H1 (cell line): ENCODE data around the gene ANKDD1A. TPM values are rescaled to one million over a fixed set of nuclear protein-coding genes. Genes with fewer than 3 reads are reported as not detected.

ENCODE experiments used
- CTCF ChIA-PET: fragments of 300-600 bp; sonication (Branson Sonifier 250); formaldehyde crosslinking; loops from one replicate; lab custom pipeline; 2021; ENCODE audit not compliant: partially characterized antibody; lab: Charles Lee
- POLR2A ChIA-PET: fragments of 300-600 bp; sonication (Branson Sonifier 250); formaldehyde crosslinking; loops from one replicate; lab custom pipeline; 2021; ENCODE audit warnings: inconsistent platforms; ENCODE audit not compliant: partially characterized antibody; lab: Charles Lee
- DNase-seq, 2 experiments: peaks; one replicate each; pipeline versions ENCODE4 v3.0.0 to v3.0.0-alpha.2; 2010 to 2022; ENCODE audit warnings: low spot score in 2 of 2, low read depth in 1 of 2, mixed read lengths in 1 of 2
- FAIRE-seq: peaks from 2 replicates; lab custom pipeline; 2011; peaks lifted over from hg19 to GRCh38; lab: Jason Lieb, UNC
- H2AFZ ChIP-seq: 2 replicates; pipeline ENCODE4 v1.8.1; 2012; ENCODE audit warnings: low read length, inconsistent platforms
- H2AK5ac ChIP-seq: 2 replicates; pipeline ENCODE4 v1.6.1; 2013; ENCODE audit warnings: low read depth, low read length
- H2BK120ac ChIP-seq: replicated peaks from 2 replicates; pipeline ENCODE3; 2013; ENCODE audit warnings: low read depth, low read length, inconsistent platforms
- H2BK12ac ChIP-seq: 2 replicates; pipeline ENCODE4 v1.6.1; 2013; ENCODE audit warnings: low read depth, low read length
- H2BK15ac ChIP-seq: 2 replicates; pipeline ENCODE4 v1.6.1; 2013; ENCODE audit warnings: low read length
- H2BK20ac ChIP-seq: 2 replicates; pipeline ENCODE4 v1.6.1; 2013; ENCODE audit warnings: low read length
- H2BK5ac ChIP-seq: 2 replicates; pipeline ENCODE4 v1.6.1; 2013; ENCODE audit warnings: low read depth, low read length
- H3K14ac ChIP-seq: 2 replicates; pipeline ENCODE4 v1.6.1; 2013; ENCODE audit warnings: inconsistent platforms; ENCODE audit not compliant: insufficient read length
- H3K18ac ChIP-seq: 2 replicates; pipeline ENCODE4 v1.6.1; 2013; ENCODE audit warnings: low read length; ENCODE audit errors: extremely low read depth
- H3K23ac ChIP-seq: 2 replicates; pipeline ENCODE4 v1.6.1; 2013; ENCODE audit warnings: inconsistent platforms; ENCODE audit not compliant: insufficient read length
- H3K23me2 ChIP-seq: 2 replicates; pipeline ENCODE4 v1.6.1; 2013; ENCODE audit warnings: low read depth, low read length
- H3K27ac ChIP-seq: 2 replicates; pipeline ENCODE4 v1.6.1; 2011; ENCODE audit warnings: low read depth, low read length, inconsistent platforms
- H3K27me3 ChIP-seq, 4 experiments: replicated peaks in 1 of 4; 1 replicate in 1 of 4; 2 replicates in 3 of 4; pipeline versions ENCODE4 v1.6.1 to v1.8.1; 2011 to 2013; ENCODE audit warnings: low read length in 3 of 4, mild to moderate bottlenecking in 3 of 4, inconsistent platforms in 2 of 4, mixed read lengths in 2 of 4, moderate library complexity in 1 of 4; ENCODE audit not compliant: control insufficient read depth in 3 of 4, insufficient read depth in 3 of 4; ENCODE audit errors: extremely low read depth in 1 of 4
- H3K36me3 ChIP-seq, 4 experiments: 2 replicates each; pipeline versions ENCODE4 v1.6.1 to v1.8.1; 2011 to 2013; ENCODE audit warnings: mild to moderate bottlenecking in 4 of 4, low read length in 3 of 4, moderate library complexity in 2 of 4, control low read depth in 1 of 4, inconsistent platforms in 1 of 4; ENCODE audit not compliant: insufficient read depth in 4 of 4, control insufficient read depth in 2 of 4
- H3K4ac ChIP-seq: replicated peaks from 2 replicates; pipeline ENCODE3; 2013; ENCODE audit warnings: low read length, low read depth, mixed read lengths, inconsistent platforms; ENCODE audit not compliant: insufficient read length
- H3K4me1 ChIP-seq, 4 experiments: replicated peaks in 1 of 4; 1 replicate in 1 of 4; 2 replicates in 3 of 4; pipeline versions ENCODE4 v1.6.1 to v1.8.1; 2011 to 2013; ENCODE audit warnings: low read length in 3 of 4, inconsistent platforms in 2 of 4, mixed read lengths in 1 of 4; ENCODE audit not compliant: insufficient read depth in 4 of 4, control insufficient read depth in 3 of 4
- H3K4me2 ChIP-seq, 2 experiments: 2 replicates each; pipeline versions ENCODE4 v1.6.1 to v1.8.1; 2011 to 2013; ENCODE audit warnings: low read depth in 2 of 2, low read length in 2 of 2, control low read depth in 1 of 2, inconsistent platforms in 1 of 2, mild to moderate bottlenecking in 1 of 2; ENCODE audit not compliant: insufficient read depth in 1 of 2
- H3K4me3 ChIP-seq, 4 experiments: fragments of 200-600, 300-600 bp in 1 of 4; sonication (generic), shearing (Covaris generic), sonication (Bioruptor Twin) in 1 of 4; 2 replicates each; pipeline versions ENCODE4 v1.5.1 to v1.8.1; 2011 to 2016; ENCODE audit warnings: low read length in 4 of 4, low read depth in 3 of 4, control low read depth in 2 of 4, inconsistent platforms in 2 of 4, mild to moderate bottlenecking in 2 of 4, mixed read lengths in 1 of 4, moderate library complexity in 1 of 4; ENCODE audit not compliant: insufficient read depth in 2 of 4; ENCODE audit errors: extremely low read depth in 1 of 4
- H3K56ac ChIP-seq: replicated peaks from 2 replicates; pipeline ENCODE3; 2013; ENCODE audit warnings: low read depth, mild to moderate bottlenecking, mixed read lengths, low read length, inconsistent platforms; ENCODE audit not compliant: insufficient read length
- H3K79me1 ChIP-seq: 2 replicates; pipeline ENCODE4 v1.6.1; 2013; ENCODE audit warnings: low read depth, low read length, control low read depth
- H3K79me2 ChIP-seq, 2 experiments: 2 replicates each; pipeline versions ENCODE4 v1.6.1 to v1.8.1; 2012 to 2013; ENCODE audit warnings: low read length in 2 of 2, mild to moderate bottlenecking in 2 of 2, inconsistent platforms in 1 of 2; ENCODE audit not compliant: insufficient read depth in 2 of 2, control insufficient read depth in 1 of 2
- H3K9ac ChIP-seq, 4 experiments: replicated peaks in 1 of 4; 1 replicate in 1 of 4; 2 replicates in 3 of 4; pipeline versions ENCODE4 v1.6.1 to v1.8.1; 2011 to 2013; ENCODE audit warnings: low read depth in 3 of 4, low read length in 3 of 4, control low read depth in 2 of 4, mild to moderate bottlenecking in 2 of 4, moderate library complexity in 2 of 4, inconsistent platforms in 1 of 4; ENCODE audit errors: extremely low read depth in 1 of 4
- H3K9me3 ChIP-seq, 2 experiments: 2 replicates each; pipeline versions ENCODE4 v1.6.1 to v1.8.1; 2012 to 2013; ENCODE audit warnings: mild to moderate bottlenecking in 2 of 2, moderate library complexity in 2 of 2, control low read depth in 1 of 2, inconsistent platforms in 1 of 2, low read depth in 1 of 2, low read length in 1 of 2, mixed read lengths in 1 of 2; ENCODE audit not compliant: insufficient read depth in 2 of 2
- H4K20me1 ChIP-seq, 2 experiments: replicated peaks in 1 of 2; 2 replicates each; pipeline versions ENCODE3 to v1.8.1; 2011 to 2013; ENCODE audit warnings: inconsistent platforms in 2 of 2, low read length in 2 of 2, mild to moderate bottlenecking in 1 of 2; ENCODE audit not compliant: insufficient read depth in 2 of 2, control insufficient read depth in 1 of 2
- H4K5ac ChIP-seq: 2 replicates; pipeline ENCODE4 v1.6.1; 2013; ENCODE audit warnings: low read length, low read depth, mixed read lengths, inconsistent platforms; ENCODE audit not compliant: insufficient read length
- H4K8ac ChIP-seq: 2 replicates; pipeline ENCODE4 v1.8.0; 2013; ENCODE audit warnings: mild to moderate bottlenecking, moderate library complexity, low read length, inconsistent platforms; ENCODE audit not compliant: insufficient read depth; ENCODE audit errors: extremely low read depth
- H4K91ac ChIP-seq: replicated peaks from 2 replicates; pipeline ENCODE3; 2013; ENCODE audit warnings: low read length, mixed read lengths, inconsistent platforms; ENCODE audit not compliant: insufficient read length
- BRCA1 ChIP-seq: IDR thresholded peaks from 2 replicates; pipeline ENCODE4 v1.6.1; 2012; ENCODE audit warnings: low read depth, low read length, improper control_type of control experiment
- CBX5 ChIP-seq: fragments of 300-800, 300-1000 bp; sonication (generic); IDR thresholded peaks from 2 replicates; pipeline ENCODE4 v1.7.1; 2016; ENCODE audit warnings: antibody characterized with exemption, low read length, low read depth
- CEBPB ChIP-seq: IDR thresholded peaks from 2 replicates; pipeline ENCODE4 v1.6.1; 2012; ENCODE audit warnings: low read depth, low read length
- CHD1 ChIP-seq: IDR thresholded peaks from 2 replicates; pipeline ENCODE4 v1.6.1; 2012; ENCODE audit warnings: low read depth, low read length, improper control_type of control experiment
- GABPA ChIP-seq: IDR thresholded peaks from 2 replicates; pipeline ENCODE4 v1.6.1; 2011; ENCODE audit warnings: mild to moderate bottlenecking, low read length, moderate library complexity, borderline replicate concordance; ENCODE audit not compliant: insufficient read depth
- HDAC2 ChIP-seq, 2 experiments: fragments of 300-600 bp in 1 of 2; sonication (generic) in 1 of 2; IDR thresholded peaks; 2 replicates each; pipeline ENCODE4 v1.6.1; 2011 to 2012; ENCODE audit warnings: low read depth in 2 of 2, low read length in 2 of 2, mild to moderate bottlenecking in 2 of 2, moderate library complexity in 2 of 2, borderline replicate concordance in 1 of 2, inconsistent platforms in 1 of 2
- POU5F1 ChIP-seq: IDR thresholded peaks from 2 replicates; pipeline ENCODE4 v1.6.1; 2011; ENCODE audit warnings: low read depth, mild to moderate bottlenecking, low read length, moderate library complexity
- RAD21 ChIP-seq, 2 experiments: IDR thresholded peaks in 1 of 2; conservative IDR thresholded peaks in 1 of 2; 2 replicates each; pipeline ENCODE4 v1.6.1; 2011; ENCODE audit warnings: low read depth in 2 of 2, low read length in 2 of 2, improper control_type of control experiment in 1 of 2, inconsistent platforms in 1 of 2, mild to moderate bottlenecking in 1 of 2, moderate library complexity in 1 of 2
- SAP30 ChIP-seq: fragments of 300-600 bp; sonication (generic); IDR thresholded peaks from 2 replicates; pipeline ENCODE4 v1.7.1; 2012; ENCODE audit warnings: low read length, moderate library complexity, mild to moderate bottlenecking, inconsistent platforms; ENCODE audit not compliant: insufficient read depth, insufficient replicate concordance
- TAF7 ChIP-seq: optimal IDR thresholded peaks from 2 replicates; pipeline ENCODE3; 2011; ENCODE audit warnings: low read depth, mild to moderate bottlenecking, inconsistent platforms, low read length, moderate library complexity, borderline replicate concordance
- YY1 ChIP-seq: IDR thresholded peaks from 2 replicates; pipeline ENCODE4 v1.6.1; 2011; ENCODE audit warnings: low read depth, mild to moderate bottlenecking, low read length
- WGBS, 2 experiments: shearing (Covaris generic) in 1 of 2; methylation state at CpG; one replicate each; pipeline versions ENCODE4 v1.1.6 to v1.1.7; 2013 to 2015; ENCODE audit warnings: low lambda C conversion rate in 2 of 2, mixed read lengths in 2 of 2, inconsistent platforms in 1 of 2, low coverage in 1 of 2, missing lambda C conversion rate in 1 of 2; ENCODE audit not compliant: insufficient replicate concordance in 2 of 2, insufficient coverage in 1 of 2, insufficient read length in 1 of 2; ENCODE audit errors: extremely low coverage in 1 of 2, missing lambda C conversion rate in 1 of 2; 5-methylcytosine and 5-hydroxymethylcytosine counted together
- polyA plus RNA-seq, 7 experiments: library from polyadenylated mRNA; depleted of rRNA in 3 of 7; stranded (reverse) in 5 of 7; unstranded in 2 of 7; fragments of >200 nt in 5 of 7; fragments of 200-250 nt in 2 of 7; gene quantifications; 1 replicate in 5 of 7; 2 replicates in 1 of 7; 4 replicates in 1 of 7; pipeline versions ENCODE4 v1.2.1 to v1.2.3, GENCODE V29; 2011 to 2013; ENCODE audit warnings: missing spikeins in 2 of 7, mixed read lengths in 2 of 7
- total RNA-seq: library from RNA; stranded (reverse); fragmentation: NEBNext Ultra II Directional; extraction: Animal tissue kit (Norgen Biotek cat#: 25700); gene quantifications from 2 replicates; pipeline ENCODE4 v1.2.1, GENCODE V29; 2021
- TF ChIP-seq, protein P1 (sequence below): IDR thresholded peaks from 2 replicates; pipeline ENCODE4 v1.6.1; 2011; ENCODE audit warnings: low read length, improper control_type of control experiment

The ANKDD1A gene
- total and polyA plus RNA-seq, 2 of the 8 experiments (the other 6 are each of a cell fraction or from before 2014, with no cell fraction given), result 4.1 to 5.0 TPM

DNA sequence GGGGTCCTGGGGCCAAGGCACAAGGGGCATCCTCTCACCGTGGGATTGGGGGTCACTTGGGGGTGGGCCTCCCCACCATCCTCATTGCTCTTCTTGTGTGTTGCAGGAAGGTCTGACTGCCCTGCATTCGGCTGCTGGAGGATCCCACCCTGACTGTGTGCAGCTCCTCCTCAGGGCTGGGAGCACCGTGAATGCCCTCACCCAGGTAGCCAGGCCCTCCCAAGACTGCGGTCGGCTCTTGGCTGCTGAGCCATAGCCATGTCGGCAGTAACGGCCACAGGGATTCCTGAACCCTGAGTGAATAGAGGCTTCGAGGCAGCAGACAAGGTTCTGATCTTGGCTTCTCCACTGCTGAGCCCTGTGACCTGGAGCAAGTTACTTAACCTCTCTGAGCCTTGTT, 19.7 kb downstream of the ANKDD1A start:
- 0 out of 8 replicates have a peak, but pooled peaks cover 0 to 3% (median 0%) of the 10 kb centered on the region in 4 experiments for H3K36me3 ChIP-seq
- WGBS, 2 experiments, result 90% methylated on average over 8 of the region's 8 CpGs; no CpG with 5 or more reads in 1 of the 2 experiments
- CTCF ChIA-PET, result interaction anchor here (0.8 kb wide), 1 partner anchor 11 kb away, joined by 3 read pairs; no protein-coding TSS in a partner anchor
- TF ChIP-seq RAD21 (IDR thresholded peaks at IDR 0.05 in 1 of 2, conservative IDR thresholded peaks at IDR 0.05 in 1 of 2; ENCODE audit: low read depth in 2 of 2, low read length in 2 of 2) (no peak), YY1 (no peak), HDAC2 (IDR thresholded peaks at IDR 0.05; ENCODE audit: borderline replicate concordance in 1 of 2, low read depth in 2 of 2, low read length in 2 of 2) (no peak), CBX5 (no peak), CEBPB (no peak), TAF7 (no peak), BRCA1 (no peak), GABPA (no peak), POU5F1 (no peak), SAP30 (no peak), CHD1 (no peak)
- TF ChIP-seq, protein P1, sequence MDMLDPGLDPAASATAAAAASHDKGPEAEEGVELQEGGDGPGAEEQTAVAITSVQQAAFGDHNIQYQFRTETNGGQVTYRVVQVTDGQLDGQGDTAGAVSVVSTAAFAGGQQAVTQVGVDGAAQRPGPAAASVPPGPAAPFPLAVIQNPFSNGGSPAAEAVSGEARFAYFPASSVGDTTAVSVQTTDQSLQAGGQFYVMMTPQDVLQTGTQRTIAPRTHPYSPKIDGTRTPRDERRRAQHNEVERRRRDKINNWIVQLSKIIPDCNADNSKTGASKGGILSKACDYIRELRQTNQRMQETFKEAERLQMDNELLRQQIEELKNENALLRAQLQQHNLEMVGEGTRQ, result no peak

More for the DNA sequence above, 19.7 kb downstream of the ANKDD1A start:
- POLR2A ChIA-PET, result interaction anchor here (1.4 kb wide), 1 partner anchor 18 kb away, joined by 3 read pairs; no protein-coding TSS in a partner anchor
- H3K4me1 ChIP-seq, result no peaks in the 10 kb centered on the region
- peak overlapping the region; percentile 11; the same call in 1 of the 2 replicates for H2BK20ac ChIP-seq
- H4K8ac ChIP-seq, result no peak overlapping the region
- H3K23me2 ChIP-seq, result no peaks in the 10 kb centered on the region
- DNase-seq, result peak in 1 of 2 experiments; percentile 23
- no peak overlapping the region for H3K56ac ChIP-seq
- no peak overlapping the region for H2AFZ ChIP-seq
- H3K9ac ChIP-seq, result no peak overlapping the region
- H2BK120ac ChIP-seq, result no peak overlapping the region
- H4K5ac ChIP-seq, result no peak overlapping the region
- no peaks in the 10 kb centered on the region for H3K9me3 ChIP-seq
- H2BK12ac ChIP-seq, result no peak overlapping the region
- H3K79me1 ChIP-seq, result no peaks in the 10 kb centered on the region; the same call in 1 of the 2 replicates
- no peaks in the 10 kb centered on the region for H3K27me3 ChIP-seq
- H2BK5ac ChIP-seq, result no peak overlapping the region
- H4K20me1 ChIP-seq, result peaks cover 0 to 3% of the 10 kb centered on the region in 2 experiments
- FAIRE-seq, result no peak
- H3K4me3 ChIP-seq, result no peak overlapping the region
- H3K14ac ChIP-seq, result no peak overlapping the region
- H3K23ac ChIP-seq, result no peak overlapping the region
- H4K91ac ChIP-seq, result no peak overlapping the region
- H3K4me2 ChIP-seq, result no peak overlapping the region
- H3K79me2 ChIP-seq, result no peaks in the 10 kb centered on the region
- no peak overlapping the region for H2AK5ac ChIP-seq
- no peak overlapping the region for H2BK15ac ChIP-seq
- no peak overlapping the region for H3K18ac ChIP-seq
- H3K27ac ChIP-seq, result no peak overlapping the region
- H3K4ac ChIP-seq, result no peak overlapping the region
